Activated CD8-positive, alpha-beta memory T cell treated with anti-CD3 and anti-CD28 coated beads, Interleukin-2, amount 50 U/mL, for 24 hours (primary cell): Measurements from ENCODE around the gene SYCE3.

Experiments
- DNase-seq: peaks from one replicate; pipeline ENCODE4 v3.0.0-alpha.2; 2020; ENCODE audit errors: extremely low read depth

The SYCE3 gene

GRCh38 chr22:50576070-50576469 is 13.4 kb upstream of the SYCE3 start:
- no peak for DNase-seq

DNA sequence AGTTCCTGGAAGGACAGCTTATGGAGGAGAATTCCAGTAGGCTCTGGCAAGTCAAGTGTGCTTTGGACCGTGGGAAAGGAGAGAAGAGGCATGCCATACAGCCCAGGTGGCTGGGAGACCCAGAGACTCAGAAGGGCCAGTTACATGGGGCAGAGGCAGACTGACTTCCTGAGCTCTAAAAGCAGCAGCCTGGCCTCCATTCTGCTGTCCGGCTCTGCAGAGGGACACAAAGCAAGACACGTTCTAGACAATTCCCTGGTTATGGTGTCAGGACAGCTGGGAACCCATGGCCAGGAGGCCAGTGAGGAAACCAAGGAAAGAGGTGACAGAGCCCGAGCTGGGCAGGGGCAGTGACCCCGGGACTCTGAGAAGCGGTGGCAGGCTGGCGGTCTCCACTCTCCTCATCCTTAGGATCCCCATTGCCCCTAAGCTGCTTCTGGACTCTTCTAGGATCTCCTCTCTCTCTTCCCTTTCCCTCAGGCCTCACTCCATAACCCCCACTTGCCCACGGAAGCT is 12.8 kb upstream of the SYCE3 start:
- DNase-seq, result no peak

DNA sequence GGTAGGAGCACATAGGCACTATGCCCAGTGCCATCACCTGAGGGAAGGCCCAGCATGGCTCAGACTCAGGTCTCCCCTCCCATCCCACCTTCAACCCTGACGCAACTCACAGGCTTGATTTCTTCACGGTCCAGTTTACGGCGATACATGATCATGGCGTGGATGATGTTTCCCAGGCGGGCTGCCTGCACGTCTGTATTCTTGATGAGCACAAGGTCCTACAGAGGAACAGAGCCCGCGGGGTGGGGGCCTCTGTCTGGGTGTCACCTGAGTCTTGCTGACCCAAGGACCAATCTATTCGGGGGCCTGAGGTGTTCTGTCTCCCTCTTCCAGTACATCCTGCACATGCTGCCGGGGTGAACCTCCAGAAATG is 11.7 kb upstream of the SYCE3 start:
- DNase-seq, result no peak

GRCh38 chr22:50573491-50574382 is 11.0 kb upstream of the SYCE3 start:
- DNase-seq, result no peak

- no peak for DNase-seq
Observed at GRCh38 chr22:50572965-50573364, 10.2 kb upstream of the SYCE3 start.

GRCh38 chr22:50571264-50572175 is 8.8 kb upstream of the SYCE3 start:
- DNase-seq, result no peak

DNA sequence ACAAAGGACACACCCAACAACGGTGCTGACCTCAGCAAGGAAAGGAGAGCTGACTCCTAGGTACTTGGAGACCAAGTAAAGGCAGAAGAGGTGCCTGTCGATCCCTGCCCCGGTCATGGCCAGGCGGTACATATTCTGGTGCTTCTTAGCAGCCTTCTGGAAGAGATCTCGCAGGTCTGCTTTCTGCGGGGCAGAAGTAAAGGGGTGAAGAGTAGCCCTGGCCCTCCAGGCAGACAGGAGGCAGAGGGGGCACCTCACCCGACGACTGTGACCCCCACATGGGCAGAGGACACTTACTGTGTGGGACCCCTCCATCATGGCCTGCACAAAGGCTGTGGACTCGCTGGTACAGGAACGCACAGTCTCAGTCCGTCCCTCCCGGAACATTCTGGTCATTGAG is 8.1 kb upstream of the SYCE3 start:
- no peak for DNase-seq

DNA sequence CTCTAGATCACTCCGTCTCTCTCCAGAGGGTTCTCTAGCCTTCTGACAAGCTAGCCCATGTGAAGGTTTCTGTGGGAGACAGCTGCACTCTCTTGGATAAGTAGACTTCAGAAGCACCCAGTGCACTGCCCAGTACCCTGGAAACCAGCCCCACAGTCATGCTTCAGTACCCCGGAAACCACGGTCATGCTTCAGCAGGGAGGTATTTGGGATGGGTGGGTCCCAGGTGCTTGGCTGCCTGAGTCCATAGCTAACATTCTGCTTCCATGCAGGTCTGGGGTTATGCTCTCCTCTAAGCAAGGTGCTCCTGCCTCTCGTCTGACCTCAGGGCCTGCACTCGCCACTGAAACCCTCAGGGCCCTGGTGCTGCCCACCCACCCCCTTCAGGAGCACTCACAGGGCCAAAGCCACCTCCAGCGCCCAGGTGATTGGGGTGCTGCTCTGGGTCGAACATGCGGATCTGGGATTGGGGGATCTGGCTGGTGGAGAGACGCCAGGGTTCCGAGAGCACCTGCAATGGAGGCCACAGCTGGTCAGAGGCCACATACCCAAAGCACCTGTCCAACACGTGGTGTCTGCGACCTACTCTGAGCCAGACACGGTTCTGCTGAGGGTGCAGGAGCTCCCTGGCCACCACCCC is 7.3 kb upstream of the SYCE3 start:
- no peak for DNase-seq

GRCh38 chr22:50569041-50569459 is 6.3 kb upstream of the SYCE3 start:
- DNase-seq, result no peak

DNA sequence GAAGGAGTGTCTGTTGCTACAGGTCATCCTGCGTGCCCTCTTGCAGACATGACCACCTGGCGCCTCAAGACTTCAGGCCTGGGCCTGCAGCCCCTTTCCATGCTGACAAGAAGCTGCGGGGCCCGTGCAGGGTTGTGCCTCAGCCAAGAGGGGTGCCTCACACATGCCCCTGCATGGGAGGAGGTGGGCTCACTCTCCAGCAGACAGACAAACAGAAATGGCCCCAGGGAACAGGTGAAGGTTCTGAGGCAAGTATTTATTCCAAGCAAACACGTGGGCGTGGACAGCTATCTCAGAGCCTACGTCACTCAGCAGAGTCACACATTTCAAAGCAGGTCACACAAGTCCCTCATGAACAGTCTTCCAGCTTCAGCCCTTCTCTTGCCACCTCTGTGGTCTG is 5.9 kb upstream of the SYCE3 start:
- DNase-seq, result no peak

DNA sequence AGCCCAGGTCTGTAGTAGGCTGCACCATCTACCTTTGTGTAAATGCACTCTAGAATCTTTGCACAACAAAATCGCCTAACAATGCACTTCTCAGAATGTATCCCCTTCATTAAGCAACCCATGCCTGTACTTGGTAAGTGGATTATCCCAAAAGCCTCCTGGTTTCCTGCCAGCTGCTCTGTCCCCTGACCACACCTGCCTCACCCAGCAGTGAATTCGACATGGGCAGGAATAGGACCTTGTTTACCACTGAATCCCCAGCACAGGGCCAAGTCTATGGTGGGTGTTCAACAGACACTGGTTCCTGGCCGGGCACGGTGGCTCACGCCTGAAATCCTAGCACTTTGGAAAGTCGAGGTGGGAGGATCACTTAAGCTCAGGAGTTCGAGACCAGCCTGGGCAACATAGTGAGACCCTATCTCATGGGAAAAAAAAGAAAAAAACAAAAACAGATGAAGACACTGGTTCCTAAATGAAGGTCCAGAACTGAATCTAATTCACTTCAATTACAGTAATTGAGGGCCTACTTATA is 5.1 kb upstream of the SYCE3 start:
- DNase-seq, result no peak

GRCh38 chr22:50564289-50564688 is 1.6 kb upstream of the SYCE3 start:
- DNase-seq, result no peak

- no peak for DNase-seq
Observed at GRCh38 chr22:50563413-50564160, 868 bp upstream of the SYCE3 start.

- no peak for DNase-seq
Observed at GRCh38 chr22:50561401-50562358, 1.0 kb downstream of the SYCE3 start.

GRCh38 chr22:50560034-50560433 is 2.7 kb downstream of the SYCE3 start:
- no peak for DNase-seq

DNA sequence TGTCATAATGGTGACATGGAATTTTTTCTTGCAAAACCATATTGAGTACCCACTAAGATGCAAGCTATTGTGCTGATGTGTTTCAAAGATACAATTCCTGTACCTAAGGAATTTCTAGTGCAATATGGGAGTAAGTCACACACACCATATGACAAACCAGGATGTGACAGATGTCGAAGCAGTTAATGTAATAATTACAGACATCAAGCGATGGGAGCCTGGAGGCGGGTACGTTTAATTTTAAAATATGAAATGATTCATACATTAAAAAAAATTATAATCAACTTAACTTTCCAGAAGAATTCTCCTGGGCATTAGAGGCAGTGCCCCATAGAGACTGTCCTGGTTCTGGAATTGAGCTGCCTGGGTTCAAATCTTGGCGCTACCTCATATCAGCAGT is 6.0 kb downstream of the SYCE3 start:
- no peak for DNase-seq

GRCh38 chr22:50553310-50553709 is 9.4 kb downstream of the SYCE3 start:
- DNase-seq, result no peak

- DNase-seq, result no peak
Observed at GRCh38 chr22:50551160-50551752, 11.5 kb downstream of the SYCE3 start.

GRCh38 chr22:50550395-50550794 is 12.3 kb downstream of the SYCE3 start:
- DNase-seq, result no peak
